Medulla oblongata (tissue), 1 donor: ENCODE measurements around the gene NXF3.
"Not testable (repeated sequence)": the region's sequence is repeated elsewhere in the genome, so short reads cannot be mapped to it uniquely, and the experiment has no call there.

ENCODE experiments used
- DNase-seq: peaks from one replicate; pipeline ENCODE4 v3.0.0-alpha.2; 2015; ENCODE audit errors: extremely low spot score

The NXF3 gene, protein sequence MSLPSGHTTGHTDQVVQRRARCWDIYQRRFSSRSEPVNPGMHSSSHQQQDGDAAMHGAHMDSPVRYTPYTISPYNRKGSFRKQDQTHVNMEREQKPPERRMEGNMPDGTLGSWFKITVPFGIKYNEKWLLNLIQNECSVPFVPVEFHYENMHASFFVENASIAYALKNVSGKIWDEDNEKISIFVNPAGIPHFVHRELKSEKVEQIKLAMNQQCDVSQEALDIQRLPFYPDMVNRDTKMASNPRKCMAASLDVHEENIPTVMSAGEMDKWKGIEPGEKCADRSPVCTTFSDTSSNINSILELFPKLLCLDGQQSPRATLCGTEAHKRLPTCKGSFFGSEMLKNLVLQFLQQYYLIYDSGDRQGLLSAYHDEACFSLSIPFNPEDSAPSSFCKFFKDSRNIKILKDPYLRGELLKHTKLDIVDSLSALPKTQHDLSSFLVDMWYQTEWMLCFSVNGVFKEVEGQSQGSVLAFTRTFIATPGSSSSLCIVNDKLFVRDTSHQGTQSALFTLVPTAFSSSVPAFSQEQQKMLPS

DNA sequence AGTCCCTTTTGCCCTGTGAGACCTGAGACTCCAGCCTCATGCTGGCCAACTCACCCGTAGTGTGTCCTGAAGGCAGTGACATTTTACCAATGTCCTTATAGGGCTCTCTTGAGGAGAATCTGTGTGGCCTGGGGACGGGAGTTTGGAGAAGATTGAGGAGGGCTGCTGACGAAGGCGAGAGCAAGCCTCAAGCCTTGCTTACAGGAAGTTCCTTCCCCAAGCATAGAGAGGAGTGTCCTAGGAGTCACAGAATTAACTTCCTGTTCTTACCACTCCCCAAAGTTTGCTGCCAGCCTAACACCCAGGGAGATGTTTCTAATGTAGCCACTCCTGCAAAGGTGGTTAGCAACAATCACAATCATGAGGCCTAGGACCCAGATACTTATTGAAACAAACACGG lies at the start of gene NXF3:
NXF3 (minus strand) TSS at position 202 of the 400 bp plus-strand sequence; CDS start at position 82, 120 bp downstream.
- DNase-seq, result no peak

DNA sequence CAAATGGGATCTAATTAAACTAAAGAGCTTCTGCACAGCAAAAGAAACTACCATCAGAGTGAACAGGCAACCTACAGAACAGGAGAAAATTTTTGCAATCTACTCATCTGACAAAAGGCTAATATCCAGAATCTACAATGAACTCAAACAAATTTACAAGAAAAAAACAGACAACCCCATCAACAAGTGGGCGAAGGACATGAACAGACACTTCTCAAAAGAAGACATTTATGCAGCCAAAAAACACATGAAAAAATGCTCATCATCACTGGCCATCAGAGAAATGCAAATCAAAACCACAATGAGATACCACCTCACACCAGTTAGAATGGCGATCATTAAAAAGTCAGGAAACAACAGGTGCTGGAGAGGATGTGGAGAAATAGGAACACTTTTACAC lies 43.6 kb upstream of the NXF3 start:
- not testable (repeated sequence) for DNase-seq

DNA sequence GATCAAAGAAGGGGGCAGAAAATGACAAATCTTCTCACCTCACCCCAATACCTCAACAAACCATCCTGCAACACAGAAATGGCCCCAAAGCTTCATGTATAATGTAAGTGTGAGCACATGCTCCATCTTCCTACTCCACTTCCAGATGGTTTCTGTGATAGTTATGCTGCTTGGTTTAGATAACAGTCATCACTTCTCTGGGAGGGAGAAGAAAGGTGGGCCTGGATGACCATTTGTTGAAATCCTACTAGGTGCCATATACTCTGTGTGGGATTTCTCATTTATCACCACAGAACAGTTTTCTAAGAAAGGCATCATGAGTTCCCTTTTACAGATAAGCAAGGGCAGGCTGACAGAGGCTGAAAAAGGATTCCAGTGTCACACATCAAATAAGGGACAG lies 31.3 kb upstream of the NXF3 start:
- no peak for DNase-seq

DNA sequence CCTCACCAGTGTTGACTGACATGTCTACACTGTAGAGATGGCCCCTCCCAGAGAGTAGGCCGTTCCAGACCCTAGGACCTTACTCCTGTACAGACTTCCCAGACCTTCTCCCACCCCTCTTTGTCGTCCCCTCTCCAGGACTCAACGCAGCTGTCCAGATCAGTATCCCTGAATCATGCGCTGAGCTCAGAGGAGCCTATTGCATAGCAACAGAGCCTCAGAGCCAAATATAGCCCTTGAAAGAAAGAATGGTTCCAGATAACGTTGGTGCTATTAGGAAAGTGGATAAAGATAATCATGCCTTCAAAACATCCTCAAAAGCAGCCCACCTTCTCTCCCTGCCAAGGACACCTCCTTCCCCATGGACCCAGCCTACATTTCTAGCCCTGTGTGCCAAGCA lies 27.8 kb upstream of the NXF3 start:
- DNase-seq, result no peak

DNA sequence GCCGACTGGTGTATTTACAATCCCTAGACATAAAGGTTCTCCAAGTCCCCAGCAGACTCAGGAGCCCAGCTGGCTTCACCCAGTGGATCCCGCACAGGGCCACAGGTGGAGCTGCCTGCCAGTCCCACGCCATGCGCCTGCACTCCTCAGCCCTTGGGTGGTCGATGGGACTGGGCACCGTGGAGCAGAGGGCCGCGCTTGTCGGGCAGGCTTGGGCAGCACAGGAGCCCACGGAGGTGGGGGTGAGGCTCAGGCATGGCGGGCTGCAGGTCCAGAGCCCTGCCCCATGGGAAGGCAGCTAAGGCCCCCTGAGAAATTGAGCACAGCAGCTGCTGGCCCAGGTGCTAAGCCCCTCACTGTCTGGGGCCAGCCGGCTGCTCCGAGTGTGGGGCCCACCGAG lies 24.0 kb upstream of the NXF3 start:
- DNase-seq, result not testable (repeated sequence)

DNA sequence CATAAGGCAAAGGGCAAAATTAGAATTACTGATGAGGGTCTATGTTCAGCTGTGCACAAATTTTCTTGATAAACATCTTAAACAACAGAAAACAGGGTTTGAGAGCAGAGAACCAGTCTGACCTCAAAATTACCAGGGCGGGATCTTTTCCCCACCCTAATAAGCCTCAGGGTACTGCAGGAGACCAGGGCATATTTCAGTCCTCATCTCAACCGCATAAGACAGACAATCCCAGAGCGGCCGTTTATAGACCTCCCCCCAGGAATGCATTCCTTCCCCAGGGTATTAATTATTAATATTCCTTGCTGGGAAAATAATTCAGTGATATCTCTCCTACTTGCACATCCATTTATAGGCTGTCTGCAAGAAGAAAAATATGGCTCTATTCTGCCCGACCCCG lies 16.6 kb upstream of the NXF3 start:
- not testable (repeated sequence) for DNase-seq

DNA sequence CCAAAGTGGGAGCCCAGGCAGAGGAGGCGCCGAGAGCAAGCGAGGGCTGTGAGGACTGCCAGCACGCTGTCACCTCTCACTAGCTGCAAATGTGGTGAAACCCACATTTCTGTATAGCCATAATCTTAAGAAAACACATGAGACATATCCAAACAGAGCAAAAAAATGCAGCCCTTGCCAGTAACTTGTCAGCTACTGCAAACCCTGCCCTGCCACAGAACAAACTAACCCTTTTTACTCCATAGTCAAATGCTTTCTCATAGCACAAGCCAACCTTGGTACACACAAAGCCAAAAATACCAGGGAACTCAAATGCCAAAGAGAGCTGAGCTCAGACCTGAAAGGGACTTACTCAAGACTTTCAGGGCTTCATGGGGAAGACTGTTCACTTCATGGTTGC lies 14.9 kb upstream of the NXF3 start:
- DNase-seq, result no peak

DNA sequence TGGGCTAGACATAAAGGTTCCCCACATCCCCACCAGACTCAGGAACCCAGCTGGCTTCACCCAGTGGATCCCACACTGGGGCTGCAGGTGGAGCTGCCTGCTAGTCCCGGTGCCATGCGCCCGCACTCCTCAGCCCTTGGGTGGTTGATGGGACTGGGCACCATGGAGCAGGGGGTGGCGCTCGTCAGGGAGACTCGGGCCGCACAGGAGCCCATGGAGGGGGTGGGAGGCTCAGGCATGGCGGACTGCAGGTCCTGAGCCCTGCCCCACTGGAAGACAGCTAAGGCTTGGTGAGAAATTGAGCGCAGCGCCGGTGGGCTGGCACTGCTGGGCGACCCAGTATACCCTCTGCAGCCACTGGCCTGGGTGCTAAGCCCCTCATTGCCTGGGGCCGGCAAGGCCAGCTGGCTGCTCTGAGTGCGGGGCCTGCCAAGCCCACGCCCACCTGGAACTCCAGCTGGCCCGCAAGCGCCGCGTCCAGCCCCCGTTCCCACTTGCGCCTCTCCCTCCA lies 14.3 kb upstream of the NXF3 start:
- not testable (repeated sequence) for DNase-seq

DNA sequence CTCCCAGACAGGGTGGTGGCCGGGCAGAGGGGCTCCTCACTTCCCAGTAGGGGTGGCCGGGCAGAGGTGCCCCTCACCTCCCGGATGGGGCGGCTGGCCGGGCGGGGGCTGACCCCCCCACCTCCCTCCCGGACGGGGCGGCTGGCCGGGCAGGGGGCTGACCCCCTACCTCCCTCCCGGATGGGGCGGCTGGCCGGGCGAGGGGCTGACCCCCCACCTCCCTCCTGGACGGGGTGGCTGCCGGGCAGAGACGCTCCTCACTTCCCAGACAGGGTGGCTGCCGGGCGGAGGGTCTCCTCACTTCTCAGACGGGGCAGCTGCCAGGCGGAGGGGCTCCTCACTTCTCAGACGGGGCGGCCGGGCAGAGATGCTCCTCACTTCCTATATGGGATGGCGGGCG lies 11.4 kb upstream of the NXF3 start:
- not testable (repeated sequence) for DNase-seq

DNA sequence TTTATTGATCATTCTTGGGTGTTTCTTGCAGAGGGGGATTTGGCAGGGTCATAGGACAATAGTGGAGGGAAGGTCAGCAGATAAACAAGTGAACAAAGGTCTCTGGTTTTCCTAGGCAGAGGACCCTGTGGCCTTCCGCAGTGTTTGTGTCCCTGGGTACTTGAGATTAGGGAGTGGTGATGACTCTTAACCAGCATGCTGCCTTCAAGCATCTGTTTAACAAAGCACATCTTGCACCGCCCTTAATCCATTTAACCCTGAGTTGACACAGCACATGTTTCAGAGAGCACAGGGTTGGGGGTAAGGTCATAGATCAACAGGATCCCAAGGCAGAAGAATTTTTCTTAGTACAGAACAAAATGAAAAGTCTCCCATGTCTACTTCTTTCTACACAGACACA lies 10.9 kb upstream of the NXF3 start:
- DNase-seq, result not testable (repeated sequence)

DNA sequence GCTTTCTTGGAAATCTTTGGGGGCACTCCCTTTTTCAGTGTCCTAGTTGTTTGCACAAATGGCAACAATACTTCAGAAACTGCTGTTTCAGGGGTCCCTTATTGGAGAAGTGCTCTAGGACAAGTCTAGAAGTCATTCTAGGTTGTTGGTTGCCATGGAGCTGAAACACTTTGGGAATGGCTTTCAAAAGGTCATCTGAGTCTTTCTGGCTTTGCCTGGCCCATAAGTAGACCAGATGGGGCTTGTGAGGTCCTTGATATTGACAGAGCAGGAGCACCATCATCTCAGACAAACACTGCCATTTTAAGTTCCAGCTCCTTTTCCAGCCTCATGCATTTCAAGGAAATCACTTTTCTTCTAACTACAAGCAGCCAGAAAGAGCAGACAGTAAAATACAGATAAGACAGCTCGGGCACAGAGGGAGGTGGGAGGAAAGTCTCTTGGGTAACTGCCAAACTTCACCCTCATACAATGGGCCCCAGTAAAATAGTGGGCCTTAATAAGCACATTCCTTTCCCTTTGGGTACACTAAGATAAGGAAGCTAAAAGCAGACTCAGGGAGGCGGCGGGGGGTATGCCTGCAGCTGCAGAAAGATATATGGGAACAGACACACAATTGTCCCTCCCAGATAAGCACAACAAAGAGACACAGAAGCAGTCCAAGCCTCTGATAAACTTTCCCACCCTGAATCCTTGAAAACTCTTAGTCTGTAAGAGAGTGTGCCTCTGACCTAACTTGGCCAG lies 8.5 kb upstream of the NXF3 start:
- DNase-seq, result no peak

DNA sequence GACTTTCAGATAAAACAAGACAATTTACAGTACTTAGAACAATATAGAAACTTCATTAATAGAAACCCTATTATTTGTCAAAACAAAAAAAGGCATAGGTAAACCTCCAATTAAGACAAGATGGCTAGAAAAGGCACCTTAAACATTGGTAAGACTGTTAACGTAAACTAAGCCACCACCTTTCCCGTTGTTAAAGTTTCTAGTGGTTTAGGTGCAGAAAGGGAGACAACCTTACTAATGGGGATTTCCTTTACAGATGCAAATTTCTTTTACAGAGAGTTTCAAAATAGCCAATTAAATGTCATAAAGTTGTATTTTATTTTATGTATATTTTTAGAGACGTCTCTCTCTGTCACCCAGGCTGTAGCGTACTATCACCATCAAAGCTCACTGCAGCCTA lies 7.5 kb upstream of the NXF3 start:
- no peak for DNase-seq

DNA sequence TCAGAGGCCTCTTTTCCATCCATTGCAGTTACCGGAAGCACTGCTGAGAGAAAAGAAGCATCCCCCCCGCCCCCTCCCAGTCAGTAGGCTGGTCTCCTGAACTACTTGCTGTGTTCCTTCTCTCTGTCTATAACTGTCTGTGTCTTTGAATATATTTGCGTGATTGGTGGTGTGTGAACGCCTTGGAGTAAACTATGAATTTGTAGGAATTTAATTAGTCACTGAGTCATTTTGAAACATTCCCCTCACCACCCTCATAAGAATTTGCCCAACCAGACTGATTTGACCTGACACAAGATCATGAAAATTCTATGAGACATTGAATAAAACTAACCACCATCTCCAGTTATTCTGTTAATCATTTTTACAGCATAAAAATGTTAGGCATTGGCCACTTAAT lies 6.7 kb upstream of the NXF3 start:
- DNase-seq, result no peak

DNA sequence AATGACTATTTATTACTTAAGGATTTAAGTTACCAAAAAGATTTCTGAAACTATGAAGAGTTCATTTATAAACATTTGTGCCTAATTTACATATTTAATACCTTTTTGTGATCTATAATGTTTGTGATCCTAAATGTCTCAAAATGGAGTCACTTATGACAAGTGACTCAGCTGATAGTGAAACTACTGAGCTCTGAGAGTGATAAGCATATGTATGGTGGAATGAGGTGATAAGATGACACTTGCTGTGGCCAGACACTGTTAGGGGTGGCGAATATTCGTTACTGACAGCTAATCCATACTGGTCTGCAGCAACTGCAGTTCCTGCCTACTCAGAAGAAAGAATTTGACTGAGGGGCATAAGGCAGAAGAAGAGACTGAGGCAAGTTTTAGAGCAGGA lies 5.5 kb upstream of the NXF3 start:
- DNase-seq, result no peak

DNA sequence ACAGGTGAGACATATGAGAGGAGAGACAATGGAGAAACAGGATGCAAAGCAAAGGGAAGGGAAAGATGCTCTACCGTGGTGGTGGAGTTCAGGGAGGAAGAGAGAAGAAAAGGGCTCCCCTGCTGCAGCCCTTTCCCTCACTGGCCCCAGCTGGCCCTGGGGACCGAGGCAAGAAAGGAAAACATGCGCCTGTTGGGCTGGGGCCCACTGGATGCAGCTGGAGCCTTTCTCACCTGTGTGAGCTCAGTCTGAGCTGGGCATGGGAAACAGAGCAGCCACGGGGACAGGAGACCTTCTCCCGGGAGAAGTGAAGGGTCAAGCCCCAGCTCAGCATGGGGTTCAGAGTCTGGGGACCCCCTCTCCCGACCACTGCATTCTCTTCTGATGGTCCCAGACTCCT lies 11.9 kb downstream of the NXF3 start:
- DNase-seq, result no peak

DNA sequence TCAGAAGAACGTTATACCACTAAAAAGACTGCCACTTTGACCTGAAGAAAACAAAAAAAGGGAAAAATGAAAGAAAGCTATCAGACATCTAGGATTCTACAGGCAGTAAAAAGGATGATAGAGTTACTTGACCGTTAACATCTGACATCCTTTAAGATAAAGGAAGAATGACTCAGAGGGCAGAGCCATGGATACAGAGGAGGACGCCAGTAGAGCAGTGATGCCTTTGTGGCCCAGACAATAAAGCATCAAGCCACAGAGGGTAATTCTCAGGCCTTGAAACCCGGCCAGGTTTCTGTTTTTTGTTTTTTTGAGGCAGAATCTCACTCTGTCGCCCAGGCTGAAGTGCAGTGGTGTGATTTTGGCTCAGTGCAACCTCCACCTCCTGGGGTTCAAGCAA lies 19.5 kb downstream of the NXF3 start:
- DNase-seq, result no peak

DNA sequence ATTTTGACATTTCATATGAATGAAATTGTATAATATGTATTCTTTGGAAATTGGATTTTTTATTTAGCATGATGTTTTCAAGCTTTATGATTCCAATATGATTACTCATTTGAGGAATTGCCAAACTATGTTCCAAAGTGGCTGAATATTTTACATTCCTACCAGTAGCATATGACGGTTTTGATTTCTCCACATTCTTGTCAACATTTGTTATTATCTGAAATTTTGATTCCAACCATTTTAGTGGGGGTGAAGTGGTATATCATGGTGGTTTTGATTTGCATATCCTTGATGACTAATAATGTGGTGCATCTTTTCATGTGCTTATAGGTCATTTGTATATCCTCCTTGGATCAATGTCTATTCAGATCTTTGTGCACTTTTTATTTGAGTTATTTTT lies 26.3 kb downstream of the NXF3 start:
- no peak for DNase-seq

DNA sequence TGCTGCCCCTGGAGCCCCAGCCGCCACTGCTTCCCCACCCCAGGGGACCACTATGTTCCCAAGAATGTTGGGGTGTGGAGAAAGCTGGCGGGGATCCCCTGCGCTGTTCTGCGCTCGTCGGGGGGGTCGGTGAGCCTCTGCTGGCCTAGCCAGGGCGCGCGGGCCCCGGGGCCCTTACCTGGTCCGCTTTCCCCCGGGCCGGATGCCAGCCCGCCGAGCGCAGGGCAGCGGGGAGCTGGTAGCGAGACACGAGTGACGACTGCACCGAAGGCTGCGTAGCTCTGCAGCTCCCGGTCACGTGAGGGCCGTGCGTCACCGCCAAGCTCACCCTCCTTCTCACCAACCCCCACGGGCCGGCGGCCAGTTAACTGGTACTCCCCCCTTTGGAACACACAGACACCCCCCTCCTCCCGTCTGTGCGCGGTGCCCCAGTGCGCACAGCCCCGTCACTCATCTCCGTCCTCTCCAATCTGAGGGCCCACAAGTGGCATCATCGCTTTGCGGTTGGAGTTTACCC lies 29.0 kb downstream of the NXF3 start, which contains the start of gene BEX1:
BEX1 (minus strand) TSS at position 254 of the 517 bp plus-strand sequence. CDS start 897 bp downstream, outside the sequence.
- peak; percentile 62 for DNase-seq

DNA sequence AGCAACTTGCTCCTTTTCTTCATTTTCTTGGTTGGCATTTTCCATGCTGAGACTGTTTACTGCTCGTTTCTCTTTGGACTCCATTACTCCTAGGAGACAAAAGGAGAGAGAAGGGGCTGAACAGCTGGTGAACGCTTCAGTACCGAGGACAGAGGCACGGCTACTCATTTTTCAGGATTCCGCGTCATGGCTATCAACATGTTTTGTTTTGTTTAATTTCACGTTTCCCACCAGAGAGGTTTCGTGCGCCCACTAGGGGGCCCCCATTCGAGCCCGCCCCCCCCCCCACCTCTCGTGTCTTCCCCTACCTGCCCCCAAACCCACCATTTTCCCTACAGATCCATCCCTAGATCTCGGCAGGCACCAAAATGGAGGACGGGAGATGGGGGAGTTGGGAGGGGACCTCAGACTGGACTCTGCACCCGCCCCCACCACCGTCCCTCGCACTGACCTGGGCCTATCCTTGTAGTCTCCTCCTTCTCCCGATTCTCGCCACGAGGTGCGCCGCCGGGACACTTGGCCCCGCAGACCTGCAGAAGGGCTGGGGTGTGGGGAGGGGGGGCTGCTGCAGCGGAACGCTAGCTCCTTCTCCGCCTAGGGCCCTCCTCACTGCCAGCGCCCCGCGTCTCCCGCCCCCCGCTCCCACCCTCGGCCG lies 29.6 kb downstream of the NXF3 start:
- DNase-seq, result peak; percentile 4

DNA sequence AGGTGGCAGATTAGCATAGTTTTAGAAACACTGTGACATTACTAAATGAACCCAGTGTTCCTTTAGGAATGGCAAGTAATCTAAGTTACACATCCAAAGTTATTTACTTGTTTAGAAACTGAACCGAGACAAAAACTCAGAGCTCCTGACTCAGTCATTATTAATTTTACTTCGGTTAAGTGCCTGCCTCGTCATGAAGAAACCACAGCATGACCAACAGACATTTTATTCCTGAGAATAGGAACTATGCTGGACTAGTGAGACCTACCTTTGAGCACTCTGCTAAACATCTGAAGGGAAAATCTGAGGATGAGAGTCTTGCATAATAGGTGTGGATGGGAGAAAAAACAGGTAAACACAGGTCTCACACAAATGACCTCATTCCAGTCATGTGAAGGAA lies 31.5 kb downstream of the NXF3 start:
- no peak for DNase-seq

DNA sequence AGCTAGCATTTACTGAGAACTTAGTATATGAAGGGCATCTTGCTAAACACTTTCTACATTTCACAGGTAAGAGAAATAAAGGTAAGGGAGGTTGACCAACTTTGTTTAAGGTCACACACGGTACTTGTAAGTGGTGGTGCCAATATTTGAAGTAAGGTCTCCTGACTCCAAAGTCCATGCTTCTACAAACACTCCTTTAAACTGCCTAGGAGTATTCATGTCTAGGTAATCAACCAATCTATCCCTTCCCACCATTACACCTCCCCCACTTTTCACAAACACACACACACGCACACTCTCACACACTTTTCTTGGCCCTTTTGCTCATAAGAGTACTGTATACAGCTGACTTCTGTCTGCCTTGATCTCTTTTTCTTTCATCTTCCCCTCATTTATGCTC lies 36.0 kb downstream of the NXF3 start:
- DNase-seq, result no peak

DNA sequence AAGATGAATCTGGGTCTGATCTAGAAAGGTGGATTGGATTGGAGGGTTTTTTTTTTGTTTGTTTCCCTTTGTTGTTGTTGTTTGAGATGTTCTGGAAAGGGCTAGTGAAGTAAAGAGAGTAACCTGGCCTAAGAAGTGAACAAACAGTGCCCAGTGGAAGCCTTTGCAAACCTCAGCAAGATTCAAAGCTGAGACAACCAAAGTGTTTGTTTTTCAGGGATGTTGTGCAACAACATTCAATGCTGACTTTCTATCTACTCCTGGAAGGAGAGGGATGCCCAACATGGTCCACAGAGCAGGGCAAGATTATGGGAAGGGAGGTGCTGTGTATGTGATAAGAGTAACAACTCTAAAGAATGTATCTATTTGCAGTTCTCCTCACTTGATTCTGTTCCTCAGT lies 40.3 kb downstream of the NXF3 start:
- DNase-seq, result no peak
